Middle frontal gyrus (tissue), 1 donor: ENCODE measurements around the gene CIAO3.

Source experiments
- DNase-seq: peaks from one replicate; pipeline ENCODE4 v3.0.0-alpha.2; 2015; ENCODE audit warnings: low spot score; ENCODE audit errors: extremely low spot score

The CIAO3 gene

DNA sequence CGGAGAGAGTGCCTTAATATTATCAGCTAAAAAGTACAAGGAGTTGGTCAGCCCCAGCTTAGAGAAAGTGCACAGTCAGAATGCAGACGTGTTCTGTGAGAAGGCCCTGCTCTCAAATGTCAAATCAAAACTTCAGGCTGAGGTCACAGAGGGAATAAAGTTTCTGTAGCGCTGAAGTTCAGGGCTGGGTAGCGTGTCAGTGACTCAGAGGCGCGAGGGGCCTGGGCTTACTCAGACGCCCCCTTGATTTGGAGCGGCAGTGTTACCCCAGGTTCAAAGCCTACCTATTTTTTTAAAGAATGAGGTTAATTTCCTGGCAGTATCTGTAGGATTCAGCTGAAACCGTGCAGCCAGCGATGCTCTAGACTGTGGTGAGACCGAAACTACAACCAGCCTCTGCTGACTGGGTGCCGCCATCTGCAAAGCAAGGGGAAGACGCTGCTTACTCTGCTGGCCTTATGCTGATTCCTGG, 4.8 kb downstream of the CIAO3 start:
- no peak for DNase-seq

- no peak for DNase-seq
Observed at GRCh38 chr16:734981-735881, 5.6 kb downstream of the CIAO3 start.

- no peak for DNase-seq
Observed at GRCh38 chr16:734208-734980, 6.4 kb downstream of the CIAO3 start.

DNA sequence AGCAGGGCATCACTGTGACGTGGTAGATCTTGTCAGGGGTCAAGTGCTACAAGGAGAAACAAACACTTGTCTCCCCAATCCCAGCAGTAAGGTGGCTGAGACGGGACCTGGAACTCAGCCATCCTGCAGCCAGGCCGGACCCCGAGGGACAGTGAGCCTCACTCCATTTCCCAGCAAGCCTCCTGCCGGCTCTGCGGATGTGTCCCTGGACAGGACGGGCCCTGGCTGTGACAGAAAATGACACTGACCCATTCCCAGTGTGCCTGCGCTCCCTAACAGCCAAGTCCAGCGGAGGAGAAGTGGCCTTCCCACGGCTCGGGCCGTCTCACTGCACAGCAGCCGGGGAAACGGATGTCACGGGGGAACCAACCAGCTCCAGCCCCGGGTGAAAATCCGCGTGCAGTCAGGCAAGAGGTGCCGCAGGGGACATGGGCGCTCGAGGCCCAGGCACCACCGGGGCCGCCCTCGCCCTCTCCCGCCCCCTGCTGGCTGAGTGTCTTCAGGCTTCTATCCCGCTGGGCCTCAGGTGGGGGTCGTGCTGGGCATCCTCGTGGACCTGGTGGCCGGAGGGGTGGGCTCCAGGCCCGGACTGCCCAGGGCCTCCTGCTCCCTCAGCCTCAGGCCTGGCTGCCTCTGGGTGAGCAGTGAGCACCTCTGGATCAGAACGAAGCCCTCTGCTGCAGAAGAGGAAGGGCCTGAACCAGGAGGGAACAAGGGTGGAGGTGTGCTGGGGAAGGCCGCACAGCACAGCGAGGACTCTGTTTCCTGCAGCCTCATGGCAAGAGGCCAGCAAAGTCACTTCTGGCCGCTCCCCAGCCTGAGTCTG, 7.2 kb downstream of the CIAO3 start:
- no peak for DNase-seq

- DNase-seq = no peak
Observed at GRCh38 chr16:732936-733335, 7.9 kb downstream of the CIAO3 start.

GRCh38 chr16:732332-732731, 8.5 kb downstream of the CIAO3 start:
- no peak for DNase-seq

- no peak for DNase-seq
Observed at GRCh38 chr16:730666-731509, 9.9 kb downstream of the CIAO3 start.

DNA sequence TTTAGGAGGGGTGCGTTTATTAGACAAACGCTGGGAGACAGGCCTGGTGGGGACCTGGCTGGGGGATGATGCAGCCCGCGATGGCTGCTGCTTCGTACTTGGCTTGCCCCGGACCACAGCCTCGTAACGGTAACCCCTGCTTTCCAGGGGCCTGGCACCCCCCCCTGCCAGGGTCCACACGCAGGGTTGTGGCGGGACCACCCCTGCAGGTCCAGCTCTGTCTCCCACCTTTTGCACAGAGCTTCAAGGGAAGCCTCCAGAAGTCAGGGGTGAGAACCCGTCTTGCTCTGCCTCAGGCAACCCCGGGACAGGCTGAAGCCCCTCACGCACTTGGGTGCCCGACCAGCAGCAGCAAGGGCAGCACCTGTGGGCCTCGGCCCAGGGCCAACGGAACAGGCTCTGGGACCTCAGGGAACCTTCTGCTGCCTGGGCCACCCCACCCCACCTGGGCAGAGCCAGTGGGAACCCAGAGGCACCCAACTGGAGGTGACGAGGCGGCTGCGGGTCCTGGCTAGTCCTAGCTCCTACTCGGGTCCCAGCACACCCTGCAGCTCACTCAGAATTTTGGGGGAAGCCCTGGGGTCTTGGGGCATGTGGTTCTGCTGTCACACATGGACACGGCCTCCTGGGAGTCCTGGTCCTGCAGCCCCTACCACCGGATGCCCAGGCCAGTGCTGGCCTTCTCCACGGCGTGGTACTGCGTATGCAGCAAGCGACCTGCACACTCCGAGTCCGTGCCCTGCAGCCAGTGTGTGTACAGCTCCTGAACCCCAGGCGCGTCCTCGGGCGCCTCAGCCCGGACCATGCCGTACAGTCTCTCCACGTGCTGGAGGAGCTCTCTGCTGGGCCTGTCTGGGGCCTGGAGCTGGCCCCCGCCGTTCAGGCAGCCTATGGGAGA, 10.8 kb downstream of the CIAO3 start:
- no peak for DNase-seq

DNA sequence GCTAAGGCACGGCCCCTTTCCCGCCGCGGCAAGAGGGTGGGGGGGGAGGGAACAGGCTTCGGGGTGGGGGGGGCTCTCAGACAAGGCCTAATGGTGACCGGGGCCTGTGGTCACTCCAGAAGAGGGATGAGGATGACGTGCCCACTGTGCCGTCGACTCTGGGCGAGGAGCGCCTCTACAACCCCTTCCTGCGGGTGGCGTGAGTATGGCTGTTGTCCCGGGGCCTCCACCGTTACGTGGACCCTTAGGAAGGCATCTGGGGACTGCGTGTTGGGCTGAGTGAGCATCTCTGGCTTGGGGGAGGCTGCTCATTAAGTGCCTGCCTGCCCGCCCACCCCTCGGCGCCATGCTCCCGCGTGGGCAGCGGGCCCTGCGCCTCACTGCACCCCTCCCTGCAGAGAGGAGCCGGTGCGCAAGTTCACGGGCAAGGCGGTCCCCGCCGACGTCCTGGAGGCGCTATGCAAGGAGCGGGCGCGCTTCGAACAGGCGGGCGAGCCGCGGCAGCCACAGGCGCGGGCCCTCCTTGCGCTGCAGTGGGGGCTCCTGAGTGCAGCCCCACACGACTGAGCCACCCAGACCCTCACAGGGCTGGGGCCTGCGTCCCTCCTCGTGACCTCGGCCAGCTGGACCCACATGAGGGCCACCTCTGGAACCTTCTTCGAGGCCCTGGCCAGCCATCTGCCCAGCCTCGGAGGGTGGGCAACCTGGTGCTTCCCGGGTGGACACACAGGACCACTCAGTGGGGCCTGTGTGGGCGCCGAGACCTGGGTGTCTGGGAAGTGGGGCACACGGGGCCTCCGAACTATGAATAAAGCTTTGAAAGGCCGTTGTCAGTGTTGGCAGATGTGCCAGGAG, 11.7 kb downstream of the CIAO3 start:
- DNase-seq = no peak

- no peak for DNase-seq
Observed at GRCh38 chr16:728131-728889, 12.5 kb downstream of the CIAO3 start.

DNA sequence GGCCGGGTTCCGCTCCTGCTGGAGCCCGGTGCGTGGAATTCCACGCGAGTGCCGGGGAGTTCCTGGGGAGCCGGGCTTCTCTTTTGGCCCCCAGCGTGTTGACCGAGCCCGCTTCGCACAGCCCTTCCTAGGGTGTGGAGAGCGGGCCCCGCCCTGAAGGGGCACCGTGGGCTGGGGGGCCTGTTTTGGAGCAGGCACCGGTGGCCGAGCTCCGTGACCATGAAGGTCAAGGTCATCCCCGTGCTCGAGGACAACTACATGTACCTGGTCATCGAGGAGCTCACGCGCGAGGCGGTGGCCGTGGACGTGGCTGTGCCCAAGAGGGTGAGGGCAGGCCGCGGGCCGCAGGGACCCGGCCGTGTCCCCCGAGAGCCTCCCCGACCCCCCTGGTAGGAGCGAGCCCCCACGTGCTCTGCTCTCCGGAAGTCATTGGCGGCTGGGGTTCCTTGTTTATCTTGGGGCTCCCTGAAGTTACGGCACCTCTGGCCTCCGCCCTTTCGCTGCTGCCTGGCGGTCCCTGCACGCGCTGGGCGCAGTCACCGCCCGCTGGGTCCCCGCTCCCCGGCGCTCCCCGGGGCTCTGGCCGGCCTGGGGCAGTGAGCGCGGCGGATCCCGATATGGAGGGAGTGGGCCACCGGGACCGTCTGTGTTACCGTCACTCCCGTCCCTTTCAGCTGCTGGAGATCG, 13.4 kb downstream of the CIAO3 start:
- no peak for DNase-seq

GRCh38 chr16:726438-727290, 14.1 kb downstream of the CIAO3 start, which contains the start of the genes CCDC78 and HAGHL:
CCDC78 (minus strand) TSS chr16:726443; CDS start chr16:726367, 76 bp downstream.
HAGHL (plus strand) TSS chr16:727106; CDS start chr16:727510, 404 bp downstream.
- no peak for DNase-seq

DNA sequence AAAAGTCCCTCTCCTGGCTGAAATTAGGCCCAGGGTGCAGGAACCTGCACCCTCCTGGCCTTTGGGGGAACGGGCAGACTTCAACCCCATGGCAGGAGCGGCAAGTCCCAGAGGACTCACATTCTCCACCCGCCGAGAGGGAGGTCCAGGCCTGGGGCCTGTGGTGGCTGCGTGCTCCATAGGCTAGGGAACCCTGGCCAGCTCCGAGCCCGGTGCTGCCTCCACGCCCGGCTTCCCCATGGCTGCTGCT, 14.7 kb downstream of the CIAO3 start:
- no peak for DNase-seq

DNA sequence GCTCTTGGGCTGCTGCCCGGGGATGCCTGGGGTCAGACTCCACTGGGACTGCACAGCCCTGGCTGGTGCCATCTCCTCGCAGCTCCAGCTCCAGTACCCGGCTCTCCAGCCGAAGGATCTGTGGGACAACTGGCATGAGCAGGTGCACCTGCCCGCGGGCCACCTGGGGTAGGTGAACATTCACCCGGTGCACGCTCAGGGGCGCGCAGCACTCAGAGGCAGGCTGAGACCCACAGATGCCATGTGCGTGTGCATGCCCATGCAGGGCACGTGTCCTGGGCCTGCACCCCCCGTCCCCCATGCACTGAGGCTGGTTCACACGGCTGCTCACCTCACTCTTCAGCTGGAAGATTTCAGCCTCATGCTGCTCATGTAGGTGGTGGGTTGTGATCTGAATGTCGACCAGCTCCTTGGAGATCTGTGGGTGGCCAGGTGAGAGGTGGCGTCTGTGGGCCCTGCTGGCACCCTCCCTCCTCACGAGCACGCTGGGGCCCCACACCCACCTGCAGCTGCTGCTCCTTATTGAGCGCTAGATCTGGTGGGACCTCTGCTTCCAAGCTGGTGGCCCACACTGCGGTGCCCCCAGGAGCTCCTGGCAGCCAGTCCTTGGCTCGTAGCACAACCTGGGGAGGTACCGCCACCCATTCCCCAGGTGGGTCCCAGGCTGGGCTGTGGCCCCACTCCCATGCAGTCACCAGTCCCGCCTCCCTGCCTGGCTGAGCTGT, 15.2 kb downstream of the CIAO3 start:
- DNase-seq = no peak

- no peak for DNase-seq
Observed at GRCh38 chr16:725041-725376, 15.8 kb downstream of the CIAO3 start.
